NCI-H226 (cell line): Measurements from ENCODE around the gene KRI1.
"Not testable (repeated sequence)": the region's sequence is repeated elsewhere in the genome, so short reads cannot be mapped to it uniquely, and the experiment has no call there.

ENCODE experiments used
- DNase-seq: peaks from one replicate; pipeline ENCODE4 v3.0.0-alpha.2; 2015

The KRI1 gene

DNA sequence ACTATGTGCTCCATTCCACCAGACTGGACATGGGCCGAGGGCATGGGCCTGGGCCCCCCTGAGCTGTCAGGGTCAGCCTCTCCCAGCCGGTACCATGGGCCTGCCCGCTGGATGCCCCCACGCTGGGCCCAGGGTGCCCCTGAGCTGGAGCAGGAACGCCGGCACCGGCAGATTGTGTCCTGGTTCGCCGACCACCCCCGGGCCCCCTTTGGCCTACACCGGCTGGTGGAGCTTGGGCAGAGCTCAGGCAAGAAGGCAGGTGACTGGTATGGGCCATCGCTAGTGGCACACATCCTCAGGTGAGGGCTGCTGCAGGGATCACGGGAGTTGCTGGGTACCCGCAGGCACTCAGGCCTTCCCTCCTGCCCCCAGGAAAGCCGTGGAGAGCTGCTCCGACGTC lies 19.0 kb downstream of the KRI1 start:
- no peak for DNase-seq

GRCh38 chr19:10544753-10545251 lies 21.0 kb downstream of the KRI1 start:
- DNase-seq: no peak

DNA sequence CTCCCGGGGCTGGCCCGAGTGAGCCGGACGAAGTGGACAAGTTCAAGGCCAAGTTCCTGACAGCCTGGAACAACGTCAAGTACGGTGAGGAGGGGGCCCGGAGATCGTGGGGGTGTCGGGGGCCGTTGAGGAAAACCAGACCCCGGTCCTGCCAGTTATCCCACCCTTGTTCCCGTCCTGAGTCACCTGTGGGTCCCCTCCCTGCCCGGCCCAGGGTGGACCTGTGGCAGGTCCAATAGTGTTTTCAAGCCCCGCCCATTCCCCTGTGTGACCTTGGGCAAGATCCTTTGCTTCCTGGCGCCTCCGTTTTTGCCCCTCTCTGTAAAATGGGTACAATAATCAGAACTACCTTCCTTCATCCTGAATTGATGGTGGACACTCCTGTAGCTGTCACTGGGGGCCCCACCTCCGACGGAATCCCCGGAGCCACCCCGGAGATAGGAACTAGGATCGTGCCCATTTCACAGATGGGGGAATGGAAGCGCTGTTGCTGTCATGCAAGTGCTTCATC lies 21.5 kb downstream of the KRI1 start:
- DNase-seq: no peak

- peak; percentile 49 for DNase-seq
Observed at GRCh38 chr19:10543420-10544241, 22.2 kb downstream of the KRI1 start, which contains the start of gene ATG4D. Gene ATG4D (plus strand): TSS chr19:10543904. CDS start chr19:10544091, 187 bp downstream.

GRCh38 chr19:10543059-10543419 lies 22.8 kb downstream of the KRI1 start:
- DNase-seq: no peak

DNA sequence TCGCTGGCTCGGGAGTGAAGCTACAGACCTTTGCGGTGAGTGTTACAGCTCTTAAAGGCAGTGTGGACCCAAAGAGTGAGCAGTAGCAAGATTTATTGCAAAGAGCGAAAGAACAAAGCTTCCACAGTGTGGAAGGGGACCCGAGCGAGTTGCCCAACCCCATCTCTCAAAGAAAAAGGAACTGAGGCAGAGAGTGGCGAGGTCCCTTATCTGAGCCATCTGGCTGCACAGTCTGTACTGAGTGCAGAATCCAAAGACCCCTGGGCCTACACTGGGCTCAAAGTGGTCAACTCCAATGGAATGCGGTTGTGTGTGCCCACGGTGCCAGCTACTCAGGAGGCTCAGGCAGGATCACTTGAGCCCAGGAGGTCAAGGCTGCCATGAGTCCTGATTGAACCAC lies 26.8 kb downstream of the KRI1 start:
- DNase-seq: not testable (repeated sequence)

- no peak for DNase-seq
Observed at GRCh38 chr19:10538204-10538983, 27.4 kb downstream of the KRI1 start.

DNA sequence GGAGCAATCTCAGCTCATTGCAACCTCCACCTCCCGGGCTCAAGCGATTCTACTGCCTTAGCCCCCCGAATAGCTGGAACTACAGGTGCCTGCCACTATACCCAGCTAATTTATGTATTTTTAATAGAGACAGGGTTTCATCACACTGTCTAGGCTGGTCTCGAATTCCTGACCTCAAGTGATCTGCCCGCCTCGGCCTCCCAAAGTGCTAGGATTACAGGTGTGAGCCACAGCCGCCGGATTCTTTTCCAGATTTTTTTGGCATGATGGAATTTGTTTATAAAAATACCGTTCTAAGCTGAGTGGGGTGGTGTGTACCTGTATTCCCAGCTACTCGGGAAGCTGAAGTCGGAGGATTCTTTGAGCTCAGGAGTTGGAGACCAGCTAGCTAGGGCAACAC lies 28.1 kb downstream of the KRI1 start:
- DNase-seq: no peak

DNA sequence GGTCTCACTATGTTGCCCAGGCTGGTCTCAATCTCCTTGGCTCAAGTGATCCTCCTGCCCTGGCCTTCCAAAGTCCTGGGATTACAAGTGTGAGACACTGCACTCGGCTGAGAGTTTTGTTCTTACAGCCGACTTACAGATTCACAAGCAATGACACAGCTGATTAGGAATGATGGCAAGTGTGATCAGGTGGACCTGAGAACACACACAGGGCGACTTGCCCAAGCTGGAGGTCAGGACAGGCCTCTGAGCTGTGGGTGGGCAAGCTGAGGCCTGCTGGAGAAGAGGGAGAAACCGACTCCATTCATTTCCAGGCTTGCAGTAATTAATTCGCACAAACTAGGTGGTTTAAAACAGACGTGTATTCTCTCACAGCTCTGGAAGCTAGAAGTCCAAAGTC lies 30.2 kb downstream of the KRI1 start:
- DNase-seq: no peak

GRCh38 chr19:10533646-10534386 lies 32.0 kb downstream of the KRI1 start:
- DNase-seq: peak; percentile 95

DNA sequence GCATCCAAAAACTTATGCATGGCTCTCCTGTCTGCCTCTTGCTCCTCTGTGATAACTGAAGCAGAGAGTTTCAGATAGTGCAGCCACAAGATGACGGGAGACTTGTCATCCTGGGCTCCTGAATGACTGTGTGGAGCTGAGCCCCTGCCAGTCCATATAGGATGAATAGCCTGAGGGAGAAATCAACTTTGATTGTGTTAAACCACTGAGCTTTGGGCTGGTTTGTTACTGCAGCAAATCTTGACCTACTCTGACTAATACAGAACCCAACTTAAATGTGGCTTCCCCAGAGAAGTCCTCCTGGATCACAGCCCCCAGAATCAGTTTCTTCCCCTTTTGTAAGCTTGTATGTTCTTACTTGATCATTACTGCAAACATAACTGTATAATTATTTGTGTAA lies 33.4 kb downstream of the KRI1 start:
- no peak for DNase-seq

- DNase-seq: not testable (repeated sequence)
Observed at GRCh38 chr19:10526887-10527286, 38.9 kb downstream of the KRI1 start.

- no peak for DNase-seq
Observed at GRCh38 chr19:10525636-10526035, 40.2 kb downstream of the KRI1 start.

DNA sequence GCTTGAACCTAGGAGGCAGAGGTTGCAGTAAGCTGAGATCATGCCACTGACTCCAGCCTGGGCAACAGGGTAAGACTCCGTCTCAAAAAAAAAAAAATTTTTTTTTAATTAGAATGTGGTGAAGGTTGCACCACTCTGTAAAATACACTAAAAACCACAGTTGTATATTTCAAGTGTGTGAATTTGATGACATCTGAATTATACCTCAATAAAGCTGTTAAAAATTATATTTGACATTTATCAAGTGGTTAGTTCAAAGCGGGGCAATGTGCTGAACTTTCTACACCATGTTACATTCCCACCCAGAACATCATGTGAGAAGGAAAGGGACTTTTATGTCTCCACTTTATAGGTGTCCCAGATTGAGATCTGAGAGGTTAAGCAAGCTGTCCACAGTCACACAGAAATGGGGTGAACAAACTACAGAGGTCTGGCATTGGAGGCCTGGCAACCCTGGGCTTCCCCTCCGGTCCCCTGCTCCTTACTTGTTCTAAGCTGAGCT lies 42.6 kb downstream of the KRI1 start:
- DNase-seq: no peak

- DNase-seq: no peak
Observed at GRCh38 chr19:10521461-10522171, 44.2 kb downstream of the KRI1 start.

DNA sequence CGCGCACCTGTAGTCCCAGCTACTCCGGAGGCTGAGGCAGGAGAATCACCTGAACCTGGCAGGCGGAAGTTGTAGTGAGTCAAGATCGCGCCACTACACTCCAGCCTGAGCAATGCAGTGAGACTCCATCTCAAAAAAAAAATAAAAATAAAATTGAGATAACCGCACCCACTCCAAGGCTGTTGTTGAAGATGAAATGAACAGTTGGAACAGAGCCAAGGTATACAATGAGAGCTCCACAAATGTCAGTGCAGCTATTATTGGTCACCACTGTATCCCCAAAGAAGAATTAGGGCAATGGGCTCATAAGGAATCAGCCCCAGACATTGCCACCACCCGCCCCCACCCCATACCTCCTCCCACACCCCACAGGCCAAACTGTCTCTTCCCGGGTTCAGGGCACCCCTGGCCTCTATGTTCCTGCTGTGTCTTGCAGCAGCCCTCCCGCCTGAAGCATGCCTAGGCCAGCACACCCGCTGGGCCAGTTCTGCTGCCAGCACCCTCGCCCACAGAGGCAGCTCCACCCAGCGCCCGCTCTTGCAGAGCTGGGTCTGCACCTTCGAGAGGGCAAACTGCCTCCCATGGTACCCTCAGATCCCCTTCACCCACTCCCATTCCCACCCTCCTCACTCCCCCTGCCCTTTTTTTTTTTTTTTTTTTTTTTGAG lies 45.0 kb downstream of the KRI1 start:
- DNase-seq: no peak

- DNase-seq: no peak
Observed at GRCh38 chr19:10519421-10519820, 46.4 kb downstream of the KRI1 start.

DNA sequence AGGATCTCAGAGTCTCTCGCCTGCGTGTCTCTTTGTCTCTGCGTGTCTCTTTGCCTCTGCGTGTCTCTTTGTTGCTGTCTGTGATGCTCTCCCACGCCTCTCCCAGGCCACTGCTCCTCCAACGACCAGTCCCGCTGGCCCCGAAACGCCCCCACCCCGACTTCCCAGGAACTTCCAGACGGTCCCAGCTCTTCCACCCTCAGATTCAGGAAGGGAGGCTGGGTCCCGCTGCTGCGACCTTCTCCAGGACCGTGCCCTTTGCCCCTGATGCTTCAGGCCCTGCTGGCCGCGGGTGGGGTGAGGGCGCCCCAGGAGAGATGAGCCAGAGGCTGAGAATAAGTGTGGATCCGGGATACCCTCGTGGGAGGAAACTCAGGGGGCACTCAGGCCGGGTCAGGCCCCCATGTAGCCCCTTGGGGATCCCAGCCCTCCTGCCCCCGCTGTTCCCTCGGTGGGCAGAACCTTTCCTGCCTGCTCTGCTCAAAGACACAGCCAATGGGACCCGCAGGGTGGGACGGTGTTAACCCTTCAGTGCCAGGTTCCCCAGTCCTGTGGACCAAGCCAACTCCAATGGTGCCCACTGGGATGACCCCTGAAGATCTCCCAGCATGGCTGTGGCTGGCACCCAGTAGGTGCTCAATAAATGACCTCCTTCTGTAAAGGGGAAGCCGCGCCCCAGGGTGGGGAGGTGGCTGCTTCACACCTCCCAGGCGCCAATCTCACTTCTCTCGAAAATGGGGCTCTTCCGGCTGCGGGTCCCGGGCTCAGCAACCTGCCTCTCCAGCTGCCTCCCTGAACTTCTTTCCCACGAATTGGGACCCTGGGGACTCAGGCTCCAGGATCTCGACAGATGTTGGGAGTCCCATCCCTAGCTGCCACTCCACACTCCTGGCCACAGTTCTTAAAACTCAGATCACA lies 47.1 kb downstream of the KRI1 start:
- no peak for DNase-seq

- peak; percentile 26 for DNase-seq
Observed at GRCh38 chr19:10517760-10518443, 47.9 kb downstream of the KRI1 start.

GRCh38 chr19:10517361-10517759 lies 48.5 kb downstream of the KRI1 start, which contains the start of gene S1PR5:
Gene S1PR5 (minus strand): TSS chr19:10517447. CDS start chr19:10515011, 2,436 bp downstream.
- DNase-seq: peak; percentile 47
